Neural progenitor cell (in vitro differentiated cells): ENCODE results near the gene UGT2B7.
"Not testable (repeated sequence)": the region's sequence is repeated elsewhere in the genome, so short reads cannot be mapped to it uniquely, and the experiment has no call there.

Experiments
- CTCF ChIP-seq: fragments of 200-600 bp; sonication (generic); IDR thresholded peaks from 2 replicates; pipeline ENCODE4 v1.5.1; 2017; ENCODE audit warnings: antibody characterized with exemption, mild to moderate bottlenecking
- EZH2 ChIP-seq: fragments of 200-600 bp; sonication (generic); IDR thresholded peaks from 2 replicates; pipeline ENCODE4 v1.6.1; 2017; ENCODE audit warnings: antibody characterized with exemption, mild to moderate bottlenecking, moderate library complexity
- EZH2phosphoT487 ChIP-seq: fragments of 200-600 bp; sonication (generic); IDR thresholded peaks from 2 replicates; pipeline ENCODE4 v1.6.1; 2017; ENCODE audit warnings: antibody characterized with exemption

GRCh38 chr4:69115151-69115850, 19.0 kb downstream of the UGT2B7 start:
- TF ChIP-seq CTCF, EZH2, EZH2phosphoT487: not testable (repeated sequence)
